ENCODE measurements around the gene RBM47. TPM values are rescaled to one million over a fixed set of nuclear protein-coding genes. Genes with fewer than 3 reads are reported as not detected.

Gene RBM47
- total RNA-seq, 1 experiment from 2014 or later, result 78.0 TPM

DNA sequence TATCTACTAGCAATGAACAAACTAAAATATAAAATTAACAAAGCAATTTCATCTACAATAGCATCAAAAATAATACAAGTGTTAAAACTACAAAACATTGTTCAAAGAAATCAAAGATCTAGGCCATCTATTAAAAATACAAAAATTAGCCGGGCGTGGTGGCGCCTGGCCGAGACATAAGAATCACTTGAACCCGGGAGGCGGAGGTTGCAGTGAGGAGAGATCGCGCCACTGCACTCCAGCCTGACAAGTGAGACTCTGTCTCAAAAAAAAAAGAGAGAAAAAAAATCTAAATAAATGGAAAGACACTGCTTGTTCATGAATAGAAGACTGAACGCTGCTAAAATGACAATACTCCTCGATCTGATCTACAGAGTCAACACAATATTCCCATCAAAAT lies 139.2 kb downstream of the RBM47 start:
- CTCF ChIA-PET, result no interaction called here
- H3K36me3 ChIP-seq (ENCODE audit: low read depth), result peaks cover 22% of the 10 kb centered on the region; the same call in 1 of the 2 replicates
- no peak overlapping the region; the same call in 1 of the 2 replicates for H3K27ac ChIP-seq
- intact Hi-C loops (cut with micrococcal nuclease; ENCODE audit: unreplicated experiment), result no loop called here
- H3K79me2 ChIP-seq (ENCODE audit: low read depth), result peaks cover 96% of the 10 kb centered on the region
- H2AFZ ChIP-seq, result no peak overlapping the region
- H3K9me3 ChIP-seq (ENCODE audit: insufficient read depth, low read depth), result 0 out of 2 replicates have a peak, but pooled peaks cover 3% of the 10 kb centered on the region
- BruUV-seq (replicated peaks), result no TSS peak
- POLR2A ChIA-PET (ENCODE audit: unreplicated experiment), result no interaction called here
- H3F3A ChIP-seq (ENCODE audit: insufficient read depth, low read depth), result peaks cover 38% of the 10 kb centered on the region
- H3K27me3 ChIP-seq (ENCODE audit: insufficient read depth, low read depth), result no peaks in the 10 kb centered on the region
- peaks cover 51% of the 10 kb centered on the region for H3K4me1 ChIP-seq (replicated peaks; ENCODE audit: insufficient read depth)
- DNase-seq, result no peak
- TF ChIP-seq, protein P1, sequence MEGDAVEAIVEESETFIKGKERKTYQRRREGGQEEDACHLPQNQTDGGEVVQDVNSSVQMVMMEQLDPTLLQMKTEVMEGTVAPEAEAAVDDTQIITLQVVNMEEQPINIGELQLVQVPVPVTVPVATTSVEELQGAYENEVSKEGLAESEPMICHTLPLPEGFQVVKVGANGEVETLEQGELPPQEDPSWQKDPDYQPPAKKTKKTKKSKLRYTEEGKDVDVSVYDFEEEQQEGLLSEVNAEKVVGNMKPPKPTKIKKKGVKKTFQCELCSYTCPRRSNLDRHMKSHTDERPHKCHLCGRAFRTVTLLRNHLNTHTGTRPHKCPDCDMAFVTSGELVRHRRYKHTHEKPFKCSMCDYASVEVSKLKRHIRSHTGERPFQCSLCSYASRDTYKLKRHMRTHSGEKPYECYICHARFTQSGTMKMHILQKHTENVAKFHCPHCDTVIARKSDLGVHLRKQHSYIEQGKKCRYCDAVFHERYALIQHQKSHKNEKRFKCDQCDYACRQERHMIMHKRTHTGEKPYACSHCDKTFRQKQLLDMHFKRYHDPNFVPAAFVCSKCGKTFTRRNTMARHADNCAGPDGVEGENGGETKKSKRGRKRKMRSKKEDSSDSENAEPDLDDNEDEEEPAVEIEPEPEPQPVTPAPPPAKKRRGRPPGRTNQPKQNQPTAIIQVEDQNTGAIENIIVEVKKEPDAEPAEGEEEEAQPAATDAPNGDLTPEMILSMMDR (conservative IDR thresholded peaks at IDR 0.05), result no peak
- no peak for TF ChIP-seq EZH2 (IDR thresholded peaks at IDR 0.05; ENCODE audit: low read depth)
- no peak overlapping the region for H3K4me2 ChIP-seq
- no peaks in the 10 kb centered on the region for H3K9me2 ChIP-seq (ENCODE audit: insufficient read depth)
- no peak overlapping the region for H3K4me3 ChIP-seq
- H4K20me1 ChIP-seq (ENCODE audit: insufficient read depth), result peaks cover 13% of the 10 kb centered on the region; the same call in 1 of the 2 replicates

DNA sequence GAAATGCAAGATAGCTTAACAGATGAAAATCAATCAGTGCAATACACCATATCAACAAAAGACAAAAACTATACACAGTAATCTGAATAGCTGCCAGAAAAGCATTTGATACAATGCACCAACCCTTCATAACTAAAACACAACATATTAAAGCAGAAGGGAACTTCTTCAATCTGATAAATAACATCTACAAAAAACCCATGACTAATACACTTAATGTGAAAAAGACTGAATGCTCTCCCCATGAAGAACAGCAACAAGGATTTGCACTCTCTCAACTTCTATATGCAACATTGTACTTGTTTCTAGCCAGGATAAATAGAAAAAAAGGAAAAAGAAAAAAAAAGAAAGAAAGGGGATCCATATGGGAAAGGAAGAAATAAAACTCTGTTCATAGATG lies 139.7 kb downstream of the RBM47 start:
- H3K4me1 ChIP-seq (replicated peaks; ENCODE audit: insufficient read depth), result peaks cover 51% of the 10 kb centered on the region
- no peak for DNase-seq
- H4K20me1 ChIP-seq (ENCODE audit: insufficient read depth), result peaks cover 13% of the 10 kb centered on the region; the same call in 1 of the 2 replicates
- H3K9me3 ChIP-seq (ENCODE audit: insufficient read depth, low read depth), result 0 out of 2 replicates have a peak, but pooled peaks cover 3% of the 10 kb centered on the region
- no peaks in the 10 kb centered on the region for H3K27me3 ChIP-seq (ENCODE audit: insufficient read depth, low read depth)
- peaks cover 41% of the 10 kb centered on the region for H3F3A ChIP-seq (ENCODE audit: insufficient read depth, low read depth)
- TF ChIP-seq, protein P1 (conservative IDR thresholded peaks at IDR 0.05), result no peak
- TF ChIP-seq EZH2 (IDR thresholded peaks at IDR 0.05; ENCODE audit: low read depth), result no peak
- BruUV-seq (replicated peaks), result no TSS peak
- H2AFZ ChIP-seq, result no peak overlapping the region
- POLR2A ChIA-PET (ENCODE audit: unreplicated experiment), result no interaction called here
- H3K36me3 ChIP-seq (ENCODE audit: low read depth), result peaks cover 26% of the 10 kb centered on the region; the same call in 1 of the 2 replicates
- no peaks in the 10 kb centered on the region for H3K9me2 ChIP-seq (ENCODE audit: insufficient read depth)
- peaks cover 96% of the 10 kb centered on the region for H3K79me2 ChIP-seq (ENCODE audit: low read depth)
- intact Hi-C loops (cut with micrococcal nuclease; ENCODE audit: unreplicated experiment), result no loop called here
- CTCF ChIA-PET, result no interaction called here
- H3K27ac ChIP-seq, result no peak overlapping the region
- no peak overlapping the region for H3K4me3 ChIP-seq
- no peak overlapping the region for H3K4me2 ChIP-seq

DNA sequence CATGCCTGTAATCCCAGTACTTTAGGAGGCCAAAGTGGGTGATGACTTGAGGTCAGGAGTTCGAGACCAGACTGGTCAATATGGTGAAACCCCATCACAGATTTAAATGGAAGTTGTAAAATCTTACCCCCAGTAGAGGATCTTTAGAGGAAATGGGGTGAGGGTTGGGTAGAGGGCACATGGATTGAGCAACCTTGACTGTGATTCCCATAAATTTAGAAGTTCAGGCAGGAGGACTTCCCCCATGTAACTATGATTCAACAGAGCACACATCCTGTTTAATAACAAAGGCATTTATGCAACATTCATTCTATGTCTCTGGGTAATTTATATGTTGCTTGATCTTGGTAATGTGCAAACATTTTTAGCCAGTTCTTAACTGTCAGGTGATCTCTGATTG lies 143.1 kb downstream of the RBM47 start:
- ChIA-PET POLR2A (ENCODE audit: unreplicated experiment) (no interaction called here), CTCF (no interaction called here)
- no peaks in the 10 kb centered on the region for H3K27me3 ChIP-seq (ENCODE audit: insufficient read depth, low read depth)
- intact Hi-C loops (cut with micrococcal nuclease; ENCODE audit: unreplicated experiment), result no loop called here
- H3K9me3 ChIP-seq (ENCODE audit: insufficient read depth, low read depth), result 0 out of 2 replicates have a peak, but pooled peaks cover 3% of the 10 kb centered on the region
- TF ChIP-seq EZH2 (IDR thresholded peaks at IDR 0.05; ENCODE audit: low read depth), result no peak
- TF ChIP-seq, protein P1 (conservative IDR thresholded peaks at IDR 0.05), result no peak
- no peak overlapping the region for H3K4me3 ChIP-seq
- peaks cover 44% of the 10 kb centered on the region for H3F3A ChIP-seq (ENCODE audit: insufficient read depth, low read depth)
- no TSS peak for BruUV-seq (replicated peaks)
- H3K4me1 ChIP-seq (replicated peaks; ENCODE audit: insufficient read depth), result peaks cover 50% of the 10 kb centered on the region
- peaks cover 31% of the 10 kb centered on the region for H3K36me3 ChIP-seq (ENCODE audit: low read depth)
- peaks cover 4% of the 10 kb centered on the region for H4K20me1 ChIP-seq (ENCODE audit: insufficient read depth)
- DNase-seq, result peak in 1 of 2 experiments; percentile 74
- H2AFZ ChIP-seq, result no peak overlapping the region
- peak overlapping the region; percentile 70 for H3K27ac ChIP-seq
- no peaks in the 10 kb centered on the region for H3K9me2 ChIP-seq (ENCODE audit: insufficient read depth)
- H3K79me2 ChIP-seq (ENCODE audit: low read depth), result peaks cover 100% of the 10 kb centered on the region
- peak overlapping the region; percentile 48 for H3K4me2 ChIP-seq
